CD4-positive, alpha-beta memory T cell (primary cell): ENCODE data around the gene KARS1. TPM values are rescaled to one million over a fixed set of nuclear protein-coding genes. Genes with fewer than 3 reads are reported as not detected.

Experiments used
- CTCF ChIA-PET: fragments of 350-600 bp; sonication (Branson Sonifier 250); formaldehyde crosslinking; loops from one replicate; lab custom pipeline; 2021; ENCODE audit warnings: inconsistent platforms; ENCODE audit not compliant: partially characterized antibody; lab: Charles Lee
- POLR2A ChIA-PET: fragments of 350-600 bp; sonication (Branson Sonifier 250); formaldehyde crosslinking; loops from one replicate; lab custom pipeline; 2021; ENCODE audit not compliant: partially characterized antibody; lab: Charles Lee
- DNase-seq, 5 donors: peaks; one replicate each; pipeline versions ENCODE4 v3.0.0 to v3.0.0-alpha.2; 2020 to 2022; ENCODE audit warnings: mixed read lengths in 1 of 5
- H3K27ac ChIP-seq: one replicate; pipeline ENCODE4 v1.7.0; 2013; ENCODE audit warnings: low read depth, low read length
- H3K27me3 ChIP-seq: 2 replicates; pipeline ENCODE4 v1.7.0; 2013; ENCODE audit warnings: mild to moderate bottlenecking, low read length, moderate library complexity; ENCODE audit not compliant: insufficient read depth
- H3K36me3 ChIP-seq: 2 replicates; pipeline ENCODE4 v1.7.0; 2013; ENCODE audit warnings: mild to moderate bottlenecking, low read length, moderate library complexity; ENCODE audit not compliant: insufficient read depth
- H3K4me1 ChIP-seq: 2 replicates; pipeline ENCODE4 v1.7.0; 2013; ENCODE audit warnings: mild to moderate bottlenecking, low read length, moderate library complexity; ENCODE audit not compliant: insufficient read depth
- H3K4me3 ChIP-seq, 2 donors: one replicate each; pipeline ENCODE4 v1.7.0; 2013; ENCODE audit warnings: low read length in 2 of 2, mild to moderate bottlenecking in 1 of 2
- H3K9me3 ChIP-seq, 2 donors: one replicate each; pipeline ENCODE4 v1.7.0; 2013; ENCODE audit warnings: low read length in 2 of 2, control low read depth in 1 of 2; ENCODE audit not compliant: control insufficient read depth in 1 of 2
- H3K27ac Mint-ChIP-seq, 7 donors: one replicate each; pipeline ENCODE4 v1.8.0; 2020 to 2021; ENCODE audit warnings: mixed read lengths in 7 of 7, mild to moderate bottlenecking in 6 of 7, inconsistent platforms in 3 of 7, moderate library complexity in 3 of 7
- H3K27me3 Mint-ChIP-seq, 2 donors: one replicate each; pipeline ENCODE4 v1.8.0; 2020 to 2021; ENCODE audit warnings: mixed read lengths in 2 of 2
- H3K36me3 Mint-ChIP-seq, 2 donors: one replicate each; pipeline ENCODE4 v1.8.0; 2020 to 2021; ENCODE audit warnings: mixed read lengths in 2 of 2, inconsistent platforms in 1 of 2, mild to moderate bottlenecking in 1 of 2
- H3K4me1 Mint-ChIP-seq, 4 donors: one replicate each; pipeline ENCODE4 v1.8.0; 2020 to 2021; ENCODE audit warnings: mixed read lengths in 4 of 4, mild to moderate bottlenecking in 1 of 4
- H3K4me3 Mint-ChIP-seq, 8 donors: one replicate each; pipeline ENCODE4 v1.8.0; 2020 to 2021; ENCODE audit warnings: mixed read lengths in 8 of 8, mild to moderate bottlenecking in 7 of 8, moderate library complexity in 6 of 8, inconsistent platforms in 3 of 8
- H3K9me3 Mint-ChIP-seq, 8 donors: one replicate each; pipeline ENCODE4 v1.8.0; 2020 to 2021; ENCODE audit warnings: mixed read lengths in 8 of 8, mild to moderate bottlenecking in 5 of 8, inconsistent platforms in 3 of 8, moderate library complexity in 1 of 8
- intact Hi-C: fragments of 100-400 bp; cut with micrococcal nuclease; formaldehyde crosslinking; loops from one replicate; pipeline ENCODE4 v1.15.1; 2023
- polyA plus RNA-seq, 2 donors: library from polyadenylated mRNA; unstranded; fragments of 300-500 nt; fragmentation: Illumina TruSeq; gene quantifications; one replicate each; pipeline ENCODE4 v1.2.3, GENCODE V29; 2021
- total RNA-seq, 2 experiments: library from RNA; stranded (reverse); gene quantifications; one replicate each; pipeline ENCODE4 v1.2.3, GENCODE V29; 2021

Gene KARS1
- total RNA-seq (100 to 1,000 TPM; 120 to 124 TPM), polyA plus RNA-seq (100 to 1,000 TPM; 259 to 306 TPM)

DNA sequence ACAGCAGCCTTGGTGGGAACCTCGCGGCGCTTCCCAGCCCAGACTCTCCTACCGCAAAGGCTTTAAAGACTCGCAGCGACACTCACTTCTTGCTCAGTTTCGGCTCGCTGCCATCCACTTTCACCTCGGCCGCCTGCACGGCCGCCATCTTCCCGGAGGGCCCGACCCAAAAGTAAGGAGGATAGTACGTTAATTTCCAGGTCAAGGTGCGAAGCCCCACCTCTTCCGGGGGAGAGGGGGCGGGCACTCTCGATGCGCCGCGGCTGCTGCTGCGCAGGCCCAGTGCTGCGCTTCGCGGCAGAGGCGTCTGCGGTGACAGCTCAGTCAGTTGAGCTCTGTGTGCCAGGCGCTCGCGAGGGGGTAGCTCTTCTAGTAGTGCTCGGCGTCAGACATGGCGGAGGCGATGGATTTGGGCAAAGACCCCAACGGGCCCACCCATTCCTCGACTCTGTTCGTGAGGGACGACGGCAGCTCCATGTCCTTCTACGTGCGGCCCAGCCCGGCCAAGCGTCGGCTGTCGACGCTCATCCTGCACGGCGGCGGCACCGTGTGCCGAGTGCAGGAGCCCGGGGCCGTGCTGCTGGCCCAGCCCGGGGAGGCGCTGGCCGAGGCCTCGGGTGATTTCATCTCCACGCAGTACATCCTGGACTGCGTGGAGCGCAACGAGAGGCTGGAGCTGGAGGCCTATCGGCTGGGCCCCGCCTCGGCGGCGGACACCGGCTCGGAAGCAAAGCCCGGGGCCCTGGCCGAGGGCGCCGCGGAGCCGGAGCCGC, at the start of gene KARS1, which contains the start of gene TERF2IP:
TSS of gene KARS1 (minus strand) at position 174 of the 773 bp plus-strand sequence. CDS start at position 148, 26 bp downstream.
TSS of gene TERF2IP (plus strand) at position 282 of the 773 bp plus-strand sequence. CDS start at position 392, 110 bp downstream.
- Histone ChIP-seq H3K4me1 (peaks cover 71% of the 10 kb centered on the region), H3K36me3 (peaks cover 8% of the 10 kb centered on the region), H3K27me3 (no peaks in the 10 kb centered on the region), H3K9me3 (no peaks in the 10 kb centered on the region), H3K27ac (peak within 1 kb of the TSS; percentile 98), H3K4me3 (peak within 1 kb of the TSS; percentile 79 to 99)
- ChIA-PET CTCF (interaction anchor here (1.0 to 3.3 kb wide), 17 partner anchors 9 to 1543 kb away, joined by 3 to 31 read pairs (median 7); partner anchors contain the start of genes ADAT1, CFDP1, GABARAPL2 and MON1B), POLR2A (interaction anchor here (0.6 to 8.2 kb wide), 31 partner anchors 9 to 1565 kb away, joined by 3 to 293 read pairs (median 5); partner anchors contain the start of genes ADAT1, CFDP1, GABARAPL2 and MLKL)
- peak within 1 kb of the TSS; percentile 95 to 99 (median 99) for H3K27ac Mint-ChIP-seq
- H3K4me1 Mint-ChIP-seq = peaks cover 44 to 73% (median 59%) of the 10 kb centered on the region in 4 donors
- peak within 1 kb of the TSS; percentile 94 to 100 (median 99) for H3K4me3 Mint-ChIP-seq
- H3K27me3 Mint-ChIP-seq = no peaks in the 10 kb centered on the region
- peaks cover 25 to 60% of the 10 kb centered on the region in 2 donors for H3K36me3 Mint-ChIP-seq
- DNase-seq = peak; percentile 94 to 96 (median 95)
- H3K9me3 Mint-ChIP-seq = peaks cover 0 to 1% (median 0%) of the 10 kb centered on the region in 8 donors
- intact Hi-C loops = loop anchor here (1.0 to 2.0 kb wide), 11 partner anchors 24 to 1544 kb away; partner anchors contain the start of genes ADAT1, CFDP1, GABARAPL2 and MON1B

DNA sequence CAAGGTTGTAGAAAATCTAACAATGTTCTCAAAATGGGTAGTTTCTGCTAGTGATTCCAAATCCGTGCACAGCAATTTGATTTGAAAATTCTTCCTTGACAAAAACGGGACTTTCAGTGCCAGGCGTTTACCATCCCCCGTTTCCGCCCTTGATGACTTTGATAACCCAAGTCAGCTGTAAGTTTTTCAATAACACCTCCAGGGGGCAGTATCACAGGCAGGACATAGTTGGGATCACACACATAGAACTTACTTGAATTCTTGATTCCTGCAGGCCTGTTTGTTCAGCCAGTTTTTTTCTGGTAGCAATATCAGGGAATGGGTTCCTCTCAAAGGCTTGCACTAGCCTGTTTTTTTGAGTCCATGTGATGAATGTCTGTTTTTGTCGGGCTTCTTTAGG, 48.2 kb upstream of the KARS1 start:
- Histone ChIP-seq H3K9me3 (no peaks in the 10 kb centered on the region), H3K4me3 (no peak overlapping the region), H3K36me3 (no peaks in the 10 kb centered on the region), H3K4me1 (no peaks in the 10 kb centered on the region), H3K27me3 (no peaks in the 10 kb centered on the region), H3K27ac (no peak overlapping the region)
- CTCF ChIA-PET = no interaction called here
- DNase-seq = no peak
- no peak overlapping the region for H3K4me3 Mint-ChIP-seq
- intact Hi-C loops = no loop called here
- no peaks in the 10 kb centered on the region for H3K36me3 Mint-ChIP-seq
- H3K27me3 Mint-ChIP-seq = peaks cover 0 to 2% of the 10 kb centered on the region in 2 donors
- POLR2A ChIA-PET = no interaction called here
- no peaks in the 10 kb centered on the region for H3K9me3 Mint-ChIP-seq
- H3K27ac Mint-ChIP-seq = no peak overlapping the region
- no peaks in the 10 kb centered on the region for H3K4me1 Mint-ChIP-seq

DNA sequence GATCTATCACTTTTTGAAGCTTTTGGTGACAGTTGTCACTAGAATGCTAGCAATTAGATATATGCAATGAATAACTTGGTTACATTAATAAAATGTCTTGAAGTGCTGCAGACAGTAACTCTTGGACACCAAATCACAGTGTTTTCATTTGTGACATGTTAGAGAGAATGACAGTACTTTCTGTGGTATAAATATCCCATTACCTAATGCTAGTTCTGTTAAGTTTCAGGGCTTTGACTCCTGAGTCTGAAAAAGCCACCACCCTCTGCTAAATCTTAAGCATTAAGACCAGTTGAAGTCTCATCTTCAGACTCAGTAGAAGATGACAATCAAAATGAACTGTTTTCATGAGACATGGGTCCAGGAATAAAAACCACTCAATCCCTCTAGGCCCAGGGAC, 39.9 kb upstream of the KARS1 start:
- Histone ChIP-seq H3K27ac (no peak overlapping the region), H3K9me3 (no peaks in the 10 kb centered on the region), H3K27me3 (no peaks in the 10 kb centered on the region), H3K36me3 (no peaks in the 10 kb centered on the region), H3K4me3 (no peak overlapping the region), H3K4me1 (no peaks in the 10 kb centered on the region)
- no peak for DNase-seq
- Mint-ChIP-seq H3K4me1 (no peaks in the 10 kb centered on the region), H3K27me3 (peaks cover 0 to 2% of the 10 kb centered on the region in 2 donors), H3K27ac (no peak overlapping the region), H3K36me3 (peaks cover 2% of the 10 kb centered on the region in 2 donors), H3K9me3 (peaks cover 0 to 3% (median 0%) of the 10 kb centered on the region in 8 donors), H3K4me3 (no peak overlapping the region)
- intact Hi-C loops = no loop called here
- ChIA-PET POLR2A (no interaction called here), CTCF (no interaction called here)

DNA sequence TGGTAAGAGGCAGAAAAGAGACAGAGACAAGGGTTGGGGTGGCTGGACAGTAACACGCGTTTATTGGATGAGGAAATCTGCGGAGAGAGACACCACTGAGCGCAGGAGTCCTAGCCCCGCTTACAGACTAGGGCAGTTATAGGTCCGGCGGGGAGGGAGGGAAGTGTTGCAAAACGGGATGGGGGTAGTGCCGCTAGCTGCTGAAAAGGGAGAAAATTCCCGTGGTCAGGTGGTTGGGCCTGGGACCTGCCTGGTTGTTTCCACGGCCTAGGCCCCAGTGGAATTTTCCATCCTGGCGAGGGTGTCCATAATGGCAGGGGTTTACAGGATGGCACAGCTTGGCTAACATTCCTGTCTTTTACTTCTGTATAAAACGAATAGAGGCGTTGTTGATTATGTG, 34.8 kb upstream of the KARS1 start:
- Mint-ChIP-seq H3K4me3 (no peak overlapping the region), H3K27ac (no peak overlapping the region), H3K9me3 (peaks cover 0 to 3% (median 0%) of the 10 kb centered on the region in 8 donors), H3K36me3 (no peaks in the 10 kb centered on the region), H3K4me1 (no peaks in the 10 kb centered on the region), H3K27me3 (no peaks in the 10 kb centered on the region)
- intact Hi-C loops = no loop called here
- ChIA-PET POLR2A (no interaction called here), CTCF (no interaction called here)
- Histone ChIP-seq H3K36me3 (no peaks in the 10 kb centered on the region), H3K4me3 (no peak overlapping the region), H3K27ac (no peak overlapping the region), H3K27me3 (no peaks in the 10 kb centered on the region), H3K9me3 (no peaks in the 10 kb centered on the region), H3K4me1 (no peaks in the 10 kb centered on the region)
- DNase-seq = no peak

DNA sequence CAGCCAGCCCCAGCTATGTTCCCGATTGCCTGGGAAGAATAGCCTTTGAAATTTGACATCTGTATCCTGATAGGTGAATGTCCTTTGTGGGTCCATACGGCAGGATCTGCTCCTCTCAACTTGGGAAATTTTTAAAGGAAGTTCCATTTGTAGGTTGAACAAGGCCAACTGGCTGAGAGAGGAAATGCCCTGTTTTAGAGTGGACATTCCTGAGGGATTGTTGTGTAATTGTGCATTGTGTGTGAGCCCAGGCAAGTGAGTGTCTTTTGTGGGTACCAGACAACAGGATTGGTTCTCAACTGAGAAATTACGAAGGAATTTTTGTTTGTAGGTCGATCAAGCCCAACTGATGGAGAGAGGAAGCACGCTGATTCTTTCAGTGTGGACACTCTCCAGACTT, 31.9 kb upstream of the KARS1 start:
- Mint-ChIP-seq H3K27ac (no peak overlapping the region), H3K27me3 (no peaks in the 10 kb centered on the region), H3K36me3 (no peaks in the 10 kb centered on the region), H3K4me1 (no peaks in the 10 kb centered on the region), H3K9me3 (peaks cover 0 to under 1% (median 0%) of the 10 kb centered on the region in 8 donors), H3K4me3 (no peak overlapping the region)
- Histone ChIP-seq H3K36me3 (no peaks in the 10 kb centered on the region), H3K4me1 (no peaks in the 10 kb centered on the region), H3K4me3 (no peak overlapping the region), H3K27ac (no peak overlapping the region), H3K27me3 (no peaks in the 10 kb centered on the region), H3K9me3 (no peaks in the 10 kb centered on the region)
- intact Hi-C loops = no loop called here
- CTCF ChIA-PET = no interaction called here
- no peak for DNase-seq
- POLR2A ChIA-PET = no interaction called here

DNA sequence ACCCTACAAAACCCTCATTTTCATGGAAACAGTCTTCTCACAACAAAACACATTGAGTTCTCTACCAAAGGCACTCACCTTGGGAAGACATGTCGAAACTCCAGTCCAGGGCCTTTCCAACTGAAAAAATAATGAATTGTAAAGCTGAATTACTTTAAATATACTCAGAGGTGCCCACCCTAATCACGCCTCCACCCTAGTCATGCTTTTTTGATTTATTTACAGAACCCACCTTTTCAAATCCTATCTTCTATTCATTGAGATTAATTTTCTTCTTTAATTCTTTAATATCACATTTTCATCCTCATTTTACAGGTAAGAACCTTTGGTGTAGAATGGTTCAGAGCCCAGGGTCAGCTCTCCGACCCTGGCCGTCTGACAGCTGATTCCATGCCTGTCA, 29.4 kb upstream of the KARS1 start, which contains the start of gene CPHXL2:
TSS of gene CPHXL2 (minus strand) at position 101 of the 400 bp plus-strand sequence. CDS start at position 91, 10 bp downstream.
- H3K27me3 Mint-ChIP-seq = no peaks in the 10 kb centered on the region
- no peak within 1 kb of the TSS for H3K27ac ChIP-seq
- intact Hi-C loops = no loop called here
- H3K36me3 ChIP-seq = no peaks in the 10 kb centered on the region
- H3K9me3 Mint-ChIP-seq = no peaks in the 10 kb centered on the region
- H3K36me3 Mint-ChIP-seq = no peaks in the 10 kb centered on the region
- H3K4me1 ChIP-seq = no peaks in the 10 kb centered on the region
- no peak within 1 kb of the TSS for H3K27ac Mint-ChIP-seq
- H3K4me3 Mint-ChIP-seq = no peak within 1 kb of the TSS
- ChIA-PET POLR2A (no interaction called here), CTCF (no interaction called here)
- no peaks in the 10 kb centered on the region for H3K9me3 ChIP-seq
- H3K4me1 Mint-ChIP-seq = no peaks in the 10 kb centered on the region
- DNase-seq = no peak
- no peak within 1 kb of the TSS for H3K4me3 ChIP-seq
- no peaks in the 10 kb centered on the region for H3K27me3 ChIP-seq

DNA sequence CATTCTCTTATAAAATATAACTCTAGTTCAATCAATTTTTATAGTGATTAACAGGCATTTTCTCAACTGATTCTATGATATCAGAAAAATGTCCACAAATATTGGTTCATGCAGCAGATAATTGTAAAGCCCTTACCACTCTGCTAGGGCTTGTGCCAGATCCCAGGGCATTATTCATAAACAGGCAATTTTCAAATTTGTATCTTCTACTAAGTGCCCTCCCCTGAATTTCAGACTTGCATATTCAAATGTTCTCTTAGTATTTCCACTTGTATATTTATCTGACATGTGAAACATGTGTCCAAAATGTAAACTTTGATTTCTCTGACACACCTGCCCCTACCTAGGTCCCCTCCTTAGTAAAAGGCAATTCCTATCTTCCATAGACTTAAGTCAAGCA, 20.0 kb upstream of the KARS1 start:
- Mint-ChIP-seq H3K27ac (no peak overlapping the region), H3K4me3 (no peak overlapping the region), H3K27me3 (no peaks in the 10 kb centered on the region), H3K9me3 (peaks cover 0 to 2% (median 0%) of the 10 kb centered on the region in 8 donors), H3K36me3 (no peaks in the 10 kb centered on the region), H3K4me1 (no peaks in the 10 kb centered on the region)
- Histone ChIP-seq H3K36me3 (no peaks in the 10 kb centered on the region), H3K4me3 (no peak overlapping the region), H3K9me3 (no peaks in the 10 kb centered on the region), H3K27ac (no peak overlapping the region), H3K4me1 (no peaks in the 10 kb centered on the region), H3K27me3 (no peaks in the 10 kb centered on the region)
- intact Hi-C loops = no loop called here
- DNase-seq = no peak
- ChIA-PET POLR2A (no interaction called here), CTCF (no interaction called here)
